Liver (tissue), 9 donors: ENCODE data around the gene SHISAL1. TPM values are rescaled to one million over a fixed set of nuclear protein-coding genes. Genes with fewer than 3 reads are reported as not detected.

Experiments
- DNase-seq: peaks from one replicate; pipeline ENCODE4 v3.0.0-alpha.2; 2017; ENCODE audit warnings: low spot score
- H3K27ac ChIP-seq, 2 donors: one replicate each; pipeline ENCODE4 v1.7.0; 2013; ENCODE audit warnings: inconsistent platforms in 2 of 2, low read length in 2 of 2, control low read depth in 1 of 2, low read depth in 1 of 2, mild to moderate bottlenecking in 1 of 2
- H3K27me3 ChIP-seq, 4 donors: one replicate each; pipeline versions ENCODE4 v1.6.1 to v1.7.0; 2013; ENCODE audit warnings: low read length in 3 of 4, inconsistent platforms in 1 of 4, mild to moderate bottlenecking in 1 of 4, moderate library complexity in 1 of 4; ENCODE audit not compliant: control insufficient read depth in 4 of 4, insufficient read depth in 4 of 4
- H3K36me3 ChIP-seq, 4 donors: one replicate each; pipeline versions ENCODE4 v1.6.1 to v1.7.0; 2013; ENCODE audit warnings: low read length in 3 of 4, mild to moderate bottlenecking in 3 of 4, low read depth in 1 of 4, moderate library complexity in 1 of 4; ENCODE audit not compliant: control insufficient read depth in 4 of 4, insufficient read depth in 3 of 4
- H3K4me1 ChIP-seq, 4 donors: one replicate each; pipeline versions ENCODE4 v1.6.1 to v1.7.0; 2013; ENCODE audit warnings: low read length in 3 of 4, mild to moderate bottlenecking in 3 of 4, moderate library complexity in 1 of 4; ENCODE audit not compliant: control insufficient read depth in 4 of 4, insufficient read depth in 4 of 4
- H3K4me3 ChIP-seq, 3 donors: one replicate each; pipeline versions ENCODE4 v1.6.1 to v1.7.0; 2013; ENCODE audit warnings: low read length in 3 of 3, control low read depth in 1 of 3, low read depth in 1 of 3, mild to moderate bottlenecking in 1 of 3
- H3K9ac ChIP-seq, 2 donors: one replicate each; pipeline ENCODE4 v1.7.0; 2013; ENCODE audit warnings: low read length in 2 of 2, mild to moderate bottlenecking in 2 of 2, moderate library complexity in 2 of 2, control low read depth in 1 of 2, low read depth in 1 of 2
- H3K9me3 ChIP-seq, 4 donors: one replicate each; pipeline versions ENCODE4 v1.6.1 to v1.7.0; 2013; ENCODE audit warnings: low read length in 3 of 4; ENCODE audit not compliant: control insufficient read depth in 4 of 4
- EGR1 ChIP-seq, 2 donors: IDR thresholded peaks; 2 replicates each; pipeline ENCODE4 v1.6.1; 2016 to 2018; ENCODE audit warnings: antibody characterized with exemption in 2 of 2, low read depth in 2 of 2
- FOXA1 ChIP-seq: IDR thresholded peaks from 2 replicates; pipeline ENCODE4 v1.6.1; 2016; ENCODE audit warnings: antibody characterized with exemption
- FOXA2 ChIP-seq: IDR thresholded peaks from 2 replicates; pipeline ENCODE4 v1.6.1; 2016; ENCODE audit warnings: antibody characterized with exemption
- GABPA ChIP-seq, 2 donors: IDR thresholded peaks in 1 of 2; conservative IDR thresholded peaks in 1 of 2; 2 replicates each; pipeline ENCODE4 v1.6.1; 2016; ENCODE audit warnings: antibody characterized with exemption in 2 of 2, mild to moderate bottlenecking in 1 of 2, moderate library complexity in 1 of 2
- HNF4A ChIP-seq, 2 donors: conservative IDR thresholded peaks; 2 replicates each; pipeline ENCODE4 v1.6.1; 2016; ENCODE audit warnings: antibody characterized with exemption in 2 of 2, mild to moderate bottlenecking in 2 of 2
- HNF4G ChIP-seq: IDR thresholded peaks from 2 replicates; pipeline ENCODE4 v1.6.1; 2016; ENCODE audit warnings: antibody characterized with exemption
- JUND ChIP-seq, 2 donors: IDR thresholded peaks; 2 replicates each; pipeline ENCODE4 v1.6.1; 2016; ENCODE audit warnings: antibody characterized with exemption in 2 of 2
- NR2F2 ChIP-seq: IDR thresholded peaks from 2 replicates; pipeline ENCODE4 v1.6.1; 2016; ENCODE audit warnings: antibody characterized with exemption
- RAD21 ChIP-seq, 2 donors: IDR thresholded peaks; 2 replicates each; pipeline ENCODE4 v1.6.1; 2016; ENCODE audit warnings: antibody characterized with exemption in 2 of 2, mild to moderate bottlenecking in 2 of 2
- REST ChIP-seq: IDR thresholded peaks from 2 replicates; pipeline ENCODE4 v1.6.1; 2016; ENCODE audit warnings: antibody characterized with exemption, mild to moderate bottlenecking
- RXRA ChIP-seq, 2 donors: IDR thresholded peaks; 2 replicates each; pipeline ENCODE4 v1.6.1; 2017 to 2018; ENCODE audit warnings: antibody characterized with exemption in 2 of 2, mild to moderate bottlenecking in 1 of 2
- SP1 ChIP-seq: IDR thresholded peaks from 2 replicates; pipeline ENCODE4 v1.6.1; 2018; ENCODE audit warnings: antibody characterized with exemption, mild to moderate bottlenecking
- TAF1 ChIP-seq: conservative IDR thresholded peaks from 2 replicates; pipeline ENCODE4 v1.6.1; 2016; ENCODE audit warnings: antibody characterized with exemption, mild to moderate bottlenecking
- YY1 ChIP-seq: IDR thresholded peaks from 2 replicates; pipeline ENCODE4 v1.6.1; 2016; ENCODE audit warnings: antibody characterized with exemption, mild to moderate bottlenecking
- WGBS: extraction: QIAGEN DNeasy Blood & Tissue Kit; methylation state at CpG from one replicate; pipeline ENCODE4 v1.1.7; 2013; 5-methylcytosine and 5-hydroxymethylcytosine counted together
- polyA plus RNA-seq, 2 donors: library from polyadenylated mRNA; stranded (reverse) in 1 of 2; unstranded in 1 of 2; fragments of 200-250 nt in 1 of 2; fragments of >200 nt in 1 of 2; fragmentation: Nextera tagmentation in 1 of 2; extraction: Ambion mirVana in 1 of 2; gene quantifications; one replicate each; pipeline versions ENCODE4 v1.2.1 to v1.2.3, GENCODE V29; 2013 to 2015
- total RNA-seq, 2 donors: library from RNA; depleted of rRNA; stranded (reverse); fragments of >200 nt; gene quantifications; one replicate each; pipeline ENCODE4 v1.2.3, GENCODE V29; 2014
- TF ChIP-seq, protein P1 (sequence below): fragments of 150-350 bp; IDR thresholded peaks from 2 replicates; pipeline ENCODE4 v1.5.1; 2017; ENCODE audit warnings: improper control_type of control experiment, low read depth, low read length; ENCODE audit not compliant: missing input control
- TF ChIP-seq, protein P2 (sequence below): IDR thresholded peaks from 2 replicates; pipeline ENCODE4 v1.6.1; 2016; ENCODE audit warnings: antibody characterized with exemption
- TF ChIP-seq, protein P3 (sequence below): IDR thresholded peaks from 2 replicates; pipeline ENCODE4 v1.6.1; 2016; ENCODE audit warnings: antibody characterized with exemption
- TF ChIP-seq, protein P4 (sequence below): IDR thresholded peaks from 2 replicates; pipeline ENCODE4 v1.6.1; 2016; ENCODE audit warnings: antibody characterized with exemption
- donor health status: healthy.
- donor health status: healthy.
- donor health status: healthy.
- donor health status: healthy.
- donor health status: healthy.

The SHISAL1 gene
- total and polyA plus RNA-seq, 4 donors = 0.07 to 0.17 (median 0.13) TPM

DNA sequence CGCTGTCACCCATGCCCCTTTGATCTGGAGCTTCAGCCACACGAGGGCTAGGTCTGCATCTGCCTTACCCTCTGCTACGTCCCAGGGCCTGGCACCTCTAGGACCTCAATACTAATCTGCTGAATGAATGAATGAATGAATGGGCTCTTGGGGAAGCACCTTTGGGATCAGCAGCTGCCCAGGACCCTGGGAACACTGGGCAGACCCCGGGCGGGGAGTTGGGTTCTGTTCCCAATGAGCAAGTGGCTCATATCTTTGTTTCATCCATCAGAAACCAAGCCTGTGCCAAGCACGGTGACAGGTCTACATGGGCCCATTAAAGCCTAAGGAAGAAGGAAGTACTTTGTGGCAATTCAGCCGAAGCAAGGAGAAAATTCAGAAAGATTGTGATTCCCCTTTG, 41.5 kb upstream of the SHISAL1 start:
- 83% methylated on average over 7 of the region's 7 CpGs for WGBS
- H3K27ac ChIP-seq = no peak overlapping the region
- H3K4me3 ChIP-seq = no peak overlapping the region
- no peak overlapping the region for H3K9ac ChIP-seq
- TF ChIP-seq, protein P1, sequence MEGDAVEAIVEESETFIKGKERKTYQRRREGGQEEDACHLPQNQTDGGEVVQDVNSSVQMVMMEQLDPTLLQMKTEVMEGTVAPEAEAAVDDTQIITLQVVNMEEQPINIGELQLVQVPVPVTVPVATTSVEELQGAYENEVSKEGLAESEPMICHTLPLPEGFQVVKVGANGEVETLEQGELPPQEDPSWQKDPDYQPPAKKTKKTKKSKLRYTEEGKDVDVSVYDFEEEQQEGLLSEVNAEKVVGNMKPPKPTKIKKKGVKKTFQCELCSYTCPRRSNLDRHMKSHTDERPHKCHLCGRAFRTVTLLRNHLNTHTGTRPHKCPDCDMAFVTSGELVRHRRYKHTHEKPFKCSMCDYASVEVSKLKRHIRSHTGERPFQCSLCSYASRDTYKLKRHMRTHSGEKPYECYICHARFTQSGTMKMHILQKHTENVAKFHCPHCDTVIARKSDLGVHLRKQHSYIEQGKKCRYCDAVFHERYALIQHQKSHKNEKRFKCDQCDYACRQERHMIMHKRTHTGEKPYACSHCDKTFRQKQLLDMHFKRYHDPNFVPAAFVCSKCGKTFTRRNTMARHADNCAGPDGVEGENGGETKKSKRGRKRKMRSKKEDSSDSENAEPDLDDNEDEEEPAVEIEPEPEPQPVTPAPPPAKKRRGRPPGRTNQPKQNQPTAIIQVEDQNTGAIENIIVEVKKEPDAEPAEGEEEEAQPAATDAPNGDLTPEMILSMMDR = no peak
- TF ChIP-seq RXRA (IDR thresholded peaks at IDR 0.05) = no peak
- no peak for TF ChIP-seq HNF4G
- TF ChIP-seq REST = no peak
- TF ChIP-seq TAF1 = no peak
- no peak for TF ChIP-seq YY1
- no peak for TF ChIP-seq HNF4A (conservative IDR thresholded peaks at IDR 0.05)
- no peak for TF ChIP-seq NR2F2
- TF ChIP-seq SP1 = no peak
- no peak for TF ChIP-seq FOXA1
- TF ChIP-seq, protein P2, sequence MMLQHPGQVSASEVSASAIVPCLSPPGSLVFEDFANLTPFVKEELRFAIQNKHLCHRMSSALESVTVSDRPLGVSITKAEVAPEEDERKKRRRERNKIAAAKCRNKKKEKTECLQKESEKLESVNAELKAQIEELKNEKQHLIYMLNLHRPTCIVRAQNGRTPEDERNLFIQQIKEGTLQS = no peak
- no peak for TF ChIP-seq EGR1 (IDR thresholded peaks at IDR 0.05; ENCODE audit: low read depth in 2 of 2)
- TF ChIP-seq, protein P3, sequence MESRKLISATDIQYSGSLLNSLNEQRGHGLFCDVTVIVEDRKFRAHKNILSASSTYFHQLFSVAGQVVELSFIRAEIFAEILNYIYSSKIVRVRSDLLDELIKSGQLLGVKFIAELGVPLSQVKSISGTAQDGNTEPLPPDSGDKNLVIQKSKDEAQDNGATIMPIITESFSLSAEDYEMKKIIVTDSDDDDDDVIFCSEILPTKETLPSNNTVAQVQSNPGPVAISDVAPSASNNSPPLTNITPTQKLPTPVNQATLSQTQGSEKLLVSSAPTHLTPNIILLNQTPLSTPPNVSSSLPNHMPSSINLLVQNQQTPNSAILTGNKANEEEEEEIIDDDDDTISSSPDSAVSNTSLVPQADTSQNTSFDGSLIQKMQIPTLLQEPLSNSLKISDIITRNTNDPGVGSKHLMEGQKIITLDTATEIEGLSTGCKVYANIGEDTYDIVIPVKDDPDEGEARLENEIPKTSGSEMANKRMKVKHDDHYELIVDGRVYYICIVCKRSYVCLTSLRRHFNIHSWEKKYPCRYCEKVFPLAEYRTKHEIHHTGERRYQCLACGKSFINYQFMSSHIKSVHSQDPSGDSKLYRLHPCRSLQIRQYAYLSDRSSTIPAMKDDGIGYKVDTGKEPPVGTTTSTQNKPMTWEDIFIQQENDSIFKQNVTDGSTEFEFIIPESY = no peak
- no peak for TF ChIP-seq JUND (IDR thresholded peaks at IDR 0.05)
- no peak for TF ChIP-seq GABPA (IDR thresholded peaks at IDR 0.05 in 1 of 2, conservative IDR thresholded peaks at IDR 0.05 in 1 of 2)
- TF ChIP-seq, protein P4, sequence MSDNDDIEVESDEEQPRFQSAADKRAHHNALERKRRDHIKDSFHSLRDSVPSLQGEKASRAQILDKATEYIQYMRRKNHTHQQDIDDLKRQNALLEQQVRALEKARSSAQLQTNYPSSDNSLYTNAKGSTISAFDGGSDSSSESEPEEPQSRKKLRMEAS = no peak
- no peak for TF ChIP-seq RAD21 (IDR thresholded peaks at IDR 0.05)
- TF ChIP-seq FOXA2 = no peak
- H3K4me1 ChIP-seq = peaks cover 0 to 1% (median 0%) of the 10 kb centered on the region in 4 donors
- no peak for DNase-seq
- no peaks in the 10 kb centered on the region for H3K36me3 ChIP-seq
- peaks cover 0 to 3% (median 0%) of the 10 kb centered on the region in 4 donors for H3K27me3 ChIP-seq
- H3K9me3 ChIP-seq = no peaks in the 10 kb centered on the region
